ENCODE measurements around the gene NIT1.
A peak's percentile ranks its signal among the peaks of the same experiment; 100 is the strongest.

Gene NIT1

DNA sequence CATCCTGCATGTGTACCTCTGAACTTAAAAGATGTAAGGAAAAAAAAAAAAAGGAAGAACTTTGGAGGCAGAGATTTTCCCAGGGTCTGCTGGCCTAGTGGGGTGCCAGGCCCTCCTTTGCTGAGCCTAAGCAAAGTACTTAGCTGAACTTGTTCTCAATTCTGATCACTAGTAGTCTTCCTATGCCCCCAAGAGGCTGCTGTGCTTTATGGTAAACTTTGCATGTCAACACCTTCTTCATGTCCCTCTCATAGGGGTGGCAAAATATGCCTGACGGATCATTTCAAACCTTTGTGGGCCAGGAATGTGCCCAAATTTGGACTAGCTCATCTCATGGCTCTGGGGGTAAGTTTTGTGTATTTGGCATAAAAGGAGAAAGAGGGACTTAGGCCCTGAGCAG lies 40.0 kb downstream of the NIT1 start:
- no peak for DNase-seq (ENCODE audit: low read depth, low spot score)

DNA sequence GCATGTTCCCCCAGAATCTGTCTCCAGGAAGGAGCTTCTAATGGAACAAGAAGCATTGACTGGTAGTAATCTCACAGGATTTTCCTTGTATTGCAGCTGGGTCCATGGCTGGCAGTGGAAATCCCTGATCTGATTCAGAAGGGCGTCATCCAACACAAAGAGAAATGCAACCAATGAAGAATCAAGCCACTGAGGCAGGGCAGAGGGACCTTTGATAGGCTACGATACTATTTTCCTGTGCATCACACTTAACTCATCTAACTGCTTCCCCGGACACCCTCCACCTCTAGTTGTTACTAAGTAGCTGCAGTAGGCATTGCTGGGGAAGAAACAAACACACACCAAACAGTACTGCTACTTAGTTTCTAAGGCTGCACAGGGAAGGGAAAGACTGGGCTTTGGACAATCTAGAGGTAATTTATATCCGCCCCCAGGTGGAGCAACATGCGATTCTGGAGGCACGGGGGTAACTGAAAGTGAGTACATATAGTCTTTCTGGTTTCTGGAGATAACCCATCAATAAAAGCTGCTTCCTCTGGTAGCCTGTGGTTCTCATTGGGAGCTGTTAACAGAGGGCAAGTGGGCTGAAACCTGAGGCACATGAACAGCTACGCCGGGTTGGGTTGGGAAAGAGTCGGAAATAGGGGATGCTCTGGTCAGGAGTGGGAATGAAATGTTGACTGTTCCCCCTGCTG lies 40.6 kb downstream of the NIT1 start:
- DNase-seq (ENCODE audit: low read depth, low spot score), result no peak

- DNase-seq (ENCODE audit: low read depth, low spot score), result no peak
Measured at GRCh38 chr1:161159087-161159912, 41.4 kb downstream of the NIT1 start, which contains the start of gene USP21. Gene USP21, plus strand, starts transcription at chr1:161159500. Its CDS starts 1,141 bp downstream, at chr1:161160641.

DNA sequence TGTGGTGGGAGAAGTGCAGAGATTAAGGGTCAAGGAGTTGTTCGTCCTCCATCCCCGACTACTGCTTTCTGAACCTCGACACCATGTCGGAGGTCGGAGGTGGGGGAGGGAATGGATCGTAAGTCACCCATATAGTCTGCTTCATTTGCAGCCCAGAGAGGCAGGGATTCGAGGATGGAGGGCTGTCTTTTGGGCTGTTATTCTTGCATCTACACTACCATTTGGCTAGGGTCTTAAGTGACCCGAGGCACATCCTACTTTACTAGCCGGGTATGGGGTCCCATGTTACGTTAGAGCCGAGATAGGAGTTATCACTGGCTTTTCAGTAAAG lies 42.0 kb downstream of the NIT1 start:
- no peak for DNase-seq (ENCODE audit: low read depth, low spot score)

- DNase-seq (ENCODE audit: low read depth, low spot score), result no peak
Measured at GRCh38 chr1:161160671-161161145, 42.8 kb downstream of the NIT1 start.

DNA sequence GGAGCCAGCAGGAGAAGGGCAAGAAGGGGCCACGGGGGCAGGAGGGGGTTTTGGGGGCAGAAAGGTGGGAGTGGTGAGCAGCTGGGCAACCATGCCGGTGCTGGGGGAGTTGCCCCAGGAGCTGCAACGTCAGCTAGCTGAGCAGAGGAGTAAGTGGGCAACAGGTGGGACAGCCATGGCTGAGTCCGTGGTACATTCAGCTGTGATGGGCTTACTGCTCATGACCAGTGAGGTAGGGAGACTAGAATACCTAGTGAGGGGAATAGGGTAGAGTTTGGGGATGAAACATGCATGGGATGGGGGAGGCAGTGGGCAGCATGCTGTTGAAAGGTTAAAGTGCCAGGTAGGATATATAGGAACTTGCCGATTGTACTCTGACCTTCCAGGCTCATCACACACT lies 43.7 kb downstream of the NIT1 start:
- no peak for DNase-seq (ENCODE audit: low read depth, low spot score)

DNA sequence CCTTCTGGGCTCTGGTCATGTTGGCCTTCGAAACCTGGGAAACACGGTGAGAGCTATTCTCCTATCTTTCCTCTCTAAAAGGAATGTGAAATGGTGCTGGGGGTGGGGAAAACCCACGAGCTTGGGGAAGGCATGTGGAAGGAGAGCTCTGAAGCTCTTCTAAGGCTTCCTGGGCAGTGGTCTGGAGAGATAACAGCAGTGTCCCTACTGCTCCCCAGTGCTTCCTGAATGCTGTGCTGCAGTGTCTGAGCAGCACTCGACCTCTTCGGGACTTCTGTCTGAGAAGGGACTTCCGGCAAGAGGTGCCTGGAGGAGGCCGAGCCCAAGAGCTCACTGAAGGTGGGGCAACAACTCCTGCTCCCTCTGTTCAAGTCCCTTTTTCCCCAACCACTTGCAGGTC lies 44.1 kb downstream of the NIT1 start:
- DNase-seq (ENCODE audit: low read depth, low spot score), result no peak

DNA sequence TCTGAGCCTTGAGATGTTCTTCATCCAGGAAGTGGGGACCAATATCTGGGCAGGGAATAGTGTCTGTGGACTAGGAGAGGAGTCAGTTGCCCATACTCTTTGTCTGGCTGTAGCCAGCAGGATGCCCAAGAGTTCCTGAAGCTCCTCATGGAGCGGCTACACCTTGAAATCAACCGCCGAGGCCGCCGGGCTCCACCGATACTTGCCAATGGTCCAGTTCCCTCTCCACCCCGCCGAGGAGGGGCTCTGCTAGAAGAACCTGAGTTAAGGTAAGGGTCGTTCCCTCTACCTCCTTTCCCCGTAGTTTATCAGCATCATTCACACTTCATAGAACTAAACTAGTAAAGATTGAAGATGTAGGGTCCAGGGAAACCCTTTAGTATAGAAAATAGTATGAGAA lies 44.9 kb downstream of the NIT1 start:
- DNase-seq (ENCODE audit: low read depth, low spot score), result no peak

DNA sequence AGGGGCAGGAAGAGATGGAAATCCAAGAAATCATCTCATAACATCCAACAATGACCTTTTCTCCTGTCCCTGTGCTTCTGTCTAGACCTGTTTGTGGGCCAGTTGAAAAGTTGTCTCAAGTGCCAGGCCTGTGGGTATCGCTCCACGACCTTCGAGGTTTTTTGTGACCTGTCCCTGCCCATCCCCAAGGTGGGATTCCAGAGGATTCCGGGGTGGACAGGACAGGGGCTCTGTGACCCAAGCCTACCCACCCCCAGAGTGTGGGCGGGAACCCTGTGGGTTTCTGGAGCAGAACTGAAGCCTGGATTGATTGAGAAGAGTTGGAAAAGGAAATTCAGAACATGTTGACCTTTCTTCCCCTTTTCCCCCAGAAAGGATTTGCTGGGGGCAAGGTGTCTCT lies 45.9 kb downstream of the NIT1 start:
- DNase-seq (ENCODE audit: low read depth, low spot score), result no peak

GRCh38 chr1:161164901-161165610 lies 47.2 kb downstream of the NIT1 start:
- no peak for DNase-seq (ENCODE audit: low read depth, low spot score)

- peak; percentile 95 for DNase-seq (ENCODE audit: low read depth, low spot score)
Measured at GRCh38 chr1:161165742-161166668, 48.1 kb downstream of the NIT1 start, which contains the start of gene PPOX. Gene PPOX, plus strand, starts transcription at chr1:161166426. Its CDS starts 422 bp downstream, at chr1:161166848.

DNA sequence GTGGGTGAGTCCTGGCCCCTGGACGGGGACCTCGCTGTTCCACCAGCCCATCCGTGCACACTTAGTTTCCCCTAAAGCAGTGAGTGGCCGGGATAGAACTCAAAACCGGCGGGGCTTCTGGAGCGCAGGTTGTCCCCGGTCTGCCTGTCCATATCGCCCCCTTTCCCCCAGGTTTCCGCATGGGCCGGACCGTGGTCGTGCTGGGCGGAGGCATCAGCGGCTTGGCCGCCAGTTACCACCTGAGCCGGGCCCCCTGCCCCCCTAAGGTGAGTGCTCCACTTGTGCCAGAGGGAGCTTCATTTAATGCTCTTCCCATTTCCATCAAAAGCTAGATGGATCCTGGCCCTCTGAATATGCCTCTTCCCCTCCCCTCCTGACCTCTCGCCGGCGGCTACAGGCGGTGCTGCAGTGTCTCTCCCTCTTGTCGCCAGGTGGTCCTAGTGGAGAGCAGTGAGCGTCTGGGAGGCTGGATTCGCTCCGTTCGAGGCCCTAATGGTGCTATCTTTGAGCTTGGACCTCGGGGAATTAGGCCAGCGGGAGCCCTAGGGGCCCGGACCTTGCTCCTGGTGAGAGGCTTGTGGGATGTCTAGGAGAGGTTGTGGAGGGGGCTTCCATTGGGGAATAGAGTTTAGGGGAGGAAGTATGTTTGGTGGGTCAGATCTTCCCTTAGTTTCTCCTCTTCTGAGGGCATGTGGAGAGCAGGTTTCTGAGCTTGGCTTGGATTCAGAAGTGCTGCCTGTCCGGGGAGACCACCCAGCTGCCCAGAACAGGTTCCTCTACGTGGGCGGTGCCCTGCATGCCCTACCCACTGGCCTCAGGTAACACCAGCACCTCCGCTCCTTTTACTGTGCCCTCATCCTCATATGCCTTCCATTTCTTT lies 49.0 kb downstream of the NIT1 start:
- DNase-seq (ENCODE audit: low read depth, low spot score), result no peak

- DNase-seq (ENCODE audit: low read depth, low spot score), result no peak
Measured at GRCh38 chr1:161168906-161169305, 51.0 kb downstream of the NIT1 start.
